ENCODE measurements around the gene HMGN2. TPM values are rescaled to one million over a fixed set of nuclear protein-coding genes. Genes with fewer than 3 reads are reported as not detected.
A peak's percentile ranks its signal among the peaks of the same experiment; 100 is the strongest.

The HMGN2 gene
- total and polyA plus RNA-seq, 2 of the 13 experiments (the other 11 are each of a cell fraction or from before 2014, with no cell fraction given), result 63.4 to 343 TPM

GRCh38 chr1:26472320-26472900 lies at the start of gene HMGN2 (continued):
- no peak for TF ChIP-seq HNF1A (IDR thresholded peaks at IDR 0.05; ENCODE audit: low read depth)
- TF ChIP-seq HNF1A (CRISPR knock-in tag; IDR thresholded peaks at IDR 0.05; ENCODE audit: borderline replicate concordance), result peak; percentile 5; the same call in 1 of the 2 replicates
- TF ChIP-seq CENPX (CRISPR knock-in tag; IDR thresholded peaks at IDR 0.05), result no peak
- peak; percentile 10 for TF ChIP-seq ZNF883 (CRISPR knock-in tag; IDR thresholded peaks at IDR 0.05; ENCODE audit: not compliant biosample characterization)
- no peak for TF ChIP-seq SMARCC2 (IDR thresholded peaks at IDR 0.05)
- TF ChIP-seq PATZ1 (CRISPR knock-in tag; IDR thresholded peaks at IDR 0.05), result peak; percentile 78
- 0 out of 2 replicates have a peak, but pooled peaks have one; percentile 41 for TF ChIP-seq ZNF256 (CRISPR knock-in tag; conservative IDR thresholded peaks at IDR 0.05)
- peak; percentile 28 for TF ChIP-seq RAD21 (CRISPR knock-in tag; IDR thresholded peaks at IDR 0.05)
- TF ChIP-seq ZNF710 (CRISPR knock-in tag; IDR thresholded peaks at IDR 0.05; ENCODE audit: borderline replicate concordance), result peak; percentile 33
- peak; percentile 3; the same call in 1 of the 2 replicates for TF ChIP-seq SPEN (CRISPR knock-in tag; IDR thresholded peaks at IDR 0.05; ENCODE audit: low read depth)
- TF ChIP-seq RNF2 (conservative IDR thresholded peaks at IDR 0.05; ENCODE audit: low read depth), result 0 out of 2 replicates have a peak, but pooled peaks have one; percentile 23
- no peak for TF ChIP-seq NR2F6 (IDR thresholded peaks at IDR 0.05)
- TF ChIP-seq NR2F6 (CRISPR knock-in tag; IDR thresholded peaks at IDR 0.05), result no peak
- TF ChIP-seq NFAT5 (CRISPR knock-in tag; IDR thresholded peaks at IDR 0.05), result peak; percentile 61; the same call in 1 of the 2 replicates
- TF ChIP-seq ZNF235 (CRISPR knock-in tag; IDR thresholded peaks at IDR 0.05; ENCODE audit: borderline replicate concordance), result peak; percentile 64; the same call in 1 of the 2 replicates
- TF ChIP-seq TOPORS (CRISPR knock-in tag; IDR thresholded peaks at IDR 0.05), result peak; percentile 78; the same call in 1 of the 2 replicates

All from HepG2 (cell line).